ENCODE results near the gene FHOD3. TPM values are rescaled to one million over a fixed set of nuclear protein-coding genes. Genes with fewer than 3 reads are reported as not detected.

The FHOD3 gene
- total RNA-seq, 1 experiment from 2014 or later, result 2.9 TPM

DNA sequence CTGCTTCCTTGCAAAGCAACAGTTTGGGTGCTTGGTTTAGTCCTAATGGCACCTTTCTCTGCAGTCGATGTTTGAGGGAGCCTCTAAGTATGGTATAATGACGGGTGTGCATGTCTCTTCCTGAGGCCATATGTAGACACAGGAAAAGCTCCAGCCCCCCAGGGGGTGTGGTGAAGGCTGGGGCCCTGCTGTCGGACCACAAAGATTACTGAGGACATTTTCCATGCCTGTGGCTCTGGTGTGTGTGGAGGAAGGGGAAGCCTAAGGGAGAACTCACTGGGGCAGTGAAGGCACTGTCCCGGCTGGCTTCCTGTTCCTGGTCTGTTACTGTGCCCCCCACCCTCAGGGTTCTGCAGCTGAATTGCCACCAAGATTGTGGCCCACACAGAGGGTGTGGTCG lies 187.1 kb downstream of the FHOD3 start:
- BruUV-seq (replicated peaks), result no TSS peak
- peaks cover 5% of the 10 kb centered on the region for H3K36me3 Mint-ChIP-seq (ENCODE audit: insufficient read depth, unreplicated experiment)
- no peak overlapping the region for H3K4me3 Mint-ChIP-seq (ENCODE audit: low read depth, unreplicated experiment)
- CTCF ChIA-PET, result no interaction called here
- no peak overlapping the region for H3K27ac Mint-ChIP-seq (ENCODE audit: unreplicated experiment)
- no peak for TF ChIP-seq CTCF (IDR thresholded peaks at IDR 0.05; ENCODE audit: unreplicated experiment)
- no peaks in the 10 kb centered on the region for H3K9me3 Mint-ChIP-seq (ENCODE audit: low read depth, unreplicated experiment)
- H3K27me3 Mint-ChIP-seq (ENCODE audit: unreplicated experiment), result peaks cover 20% of the 10 kb centered on the region
- no peak for DNase-seq
- intact Hi-C loops (cut with micrococcal nuclease; ENCODE audit: unreplicated experiment), result no loop called here
- H3K4me1 Mint-ChIP-seq (ENCODE audit: low read depth, unreplicated experiment), result no peaks in the 10 kb centered on the region

- no peaks in the 10 kb centered on the region for H3K4me1 Mint-ChIP-seq (ENCODE audit: low read depth, unreplicated experiment)
- no peaks in the 10 kb centered on the region for H3K9me3 Mint-ChIP-seq (ENCODE audit: low read depth, unreplicated experiment)
- intact Hi-C loops (cut with micrococcal nuclease; ENCODE audit: unreplicated experiment), result no loop called here
- H3K27me3 Mint-ChIP-seq (ENCODE audit: unreplicated experiment), result peaks cover 21% of the 10 kb centered on the region
- peaks cover 5% of the 10 kb centered on the region for H3K36me3 Mint-ChIP-seq (ENCODE audit: insufficient read depth, unreplicated experiment)
- H3K4me3 Mint-ChIP-seq (ENCODE audit: low read depth, unreplicated experiment), result no peak overlapping the region
- no peak for DNase-seq
- TF ChIP-seq CTCF (IDR thresholded peaks at IDR 0.05; ENCODE audit: unreplicated experiment), result no peak
- CTCF ChIA-PET, result no interaction called here
- H3K27ac Mint-ChIP-seq (ENCODE audit: unreplicated experiment), result no peak overlapping the region
- BruUV-seq (replicated peaks), result no TSS peak
These were observed 188.3 kb downstream of the FHOD3 start for GRCh38 chr18:36485772-36486171.

GRCh38 chr18:36488131-36488530 lies 190.6 kb downstream of the FHOD3 start:
- H3K36me3 Mint-ChIP-seq (ENCODE audit: insufficient read depth, unreplicated experiment), result no peaks in the 10 kb centered on the region
- intact Hi-C loops (cut with micrococcal nuclease; ENCODE audit: unreplicated experiment), result no loop called here
- H3K9me3 Mint-ChIP-seq (ENCODE audit: low read depth, unreplicated experiment), result no peaks in the 10 kb centered on the region
- H3K4me3 Mint-ChIP-seq (ENCODE audit: low read depth, unreplicated experiment), result no peak overlapping the region
- BruUV-seq (replicated peaks), result no TSS peak
- CTCF ChIA-PET, result no interaction called here
- peaks cover 33% of the 10 kb centered on the region for H3K27me3 Mint-ChIP-seq (ENCODE audit: unreplicated experiment)
- H3K4me1 Mint-ChIP-seq (ENCODE audit: low read depth, unreplicated experiment), result no peaks in the 10 kb centered on the region
- no peak for DNase-seq
- no peak for TF ChIP-seq CTCF (IDR thresholded peaks at IDR 0.05; ENCODE audit: unreplicated experiment)
- H3K27ac Mint-ChIP-seq (ENCODE audit: unreplicated experiment), result no peak overlapping the region

GRCh38 chr18:36490897-36491296 lies 193.4 kb downstream of the FHOD3 start:
- BruUV-seq (replicated peaks), result no TSS peak
- intact Hi-C loops (cut with micrococcal nuclease; ENCODE audit: unreplicated experiment), result no loop called here
- CTCF ChIA-PET, result no interaction called here

More at GRCh38 chr18:36490897-36491296, 193.4 kb downstream of the FHOD3 start:
- no peaks in the 10 kb centered on the region for H3K36me3 Mint-ChIP-seq (ENCODE audit: insufficient read depth, unreplicated experiment)
- H3K4me1 Mint-ChIP-seq (ENCODE audit: low read depth, unreplicated experiment), result no peaks in the 10 kb centered on the region
- H3K4me3 Mint-ChIP-seq (ENCODE audit: low read depth, unreplicated experiment), result no peak overlapping the region
- DNase-seq, result no peak
- no peak overlapping the region for H3K27ac Mint-ChIP-seq (ENCODE audit: unreplicated experiment)
- H3K27me3 Mint-ChIP-seq (ENCODE audit: unreplicated experiment), result peaks cover 38% of the 10 kb centered on the region
- H3K9me3 Mint-ChIP-seq (ENCODE audit: low read depth, unreplicated experiment), result no peaks in the 10 kb centered on the region
- TF ChIP-seq CTCF (IDR thresholded peaks at IDR 0.05; ENCODE audit: unreplicated experiment), result no peak
